DND-41 (cell line): ENCODE results near the gene PPP3CB.

Experiments
- EZH2 ChIP-seq: IDR thresholded peaks from 3 replicates; pipeline ENCODE4 v1.6.1; 2012; ENCODE audit warnings: borderline replicate concordance, low read depth, mild to moderate bottlenecking, moderate library complexity, low read length, inconsistent platforms; ENCODE audit not compliant: severe bottlenecking
- TF ChIP-seq, protein P1 (sequence below): IDR thresholded peaks from 2 replicates; pipeline ENCODE4 v1.5.1; 2012; ENCODE audit warnings: borderline replicate concordance, low read length, moderate library complexity, mild to moderate bottlenecking; ENCODE audit not compliant: poor library complexity, severe bottlenecking; ENCODE audit errors: extremely low read depth

GRCh38 chr10:73519336-73519735, 23.5 kb upstream of the PPP3CB start:
- TF ChIP-seq, protein P1, sequence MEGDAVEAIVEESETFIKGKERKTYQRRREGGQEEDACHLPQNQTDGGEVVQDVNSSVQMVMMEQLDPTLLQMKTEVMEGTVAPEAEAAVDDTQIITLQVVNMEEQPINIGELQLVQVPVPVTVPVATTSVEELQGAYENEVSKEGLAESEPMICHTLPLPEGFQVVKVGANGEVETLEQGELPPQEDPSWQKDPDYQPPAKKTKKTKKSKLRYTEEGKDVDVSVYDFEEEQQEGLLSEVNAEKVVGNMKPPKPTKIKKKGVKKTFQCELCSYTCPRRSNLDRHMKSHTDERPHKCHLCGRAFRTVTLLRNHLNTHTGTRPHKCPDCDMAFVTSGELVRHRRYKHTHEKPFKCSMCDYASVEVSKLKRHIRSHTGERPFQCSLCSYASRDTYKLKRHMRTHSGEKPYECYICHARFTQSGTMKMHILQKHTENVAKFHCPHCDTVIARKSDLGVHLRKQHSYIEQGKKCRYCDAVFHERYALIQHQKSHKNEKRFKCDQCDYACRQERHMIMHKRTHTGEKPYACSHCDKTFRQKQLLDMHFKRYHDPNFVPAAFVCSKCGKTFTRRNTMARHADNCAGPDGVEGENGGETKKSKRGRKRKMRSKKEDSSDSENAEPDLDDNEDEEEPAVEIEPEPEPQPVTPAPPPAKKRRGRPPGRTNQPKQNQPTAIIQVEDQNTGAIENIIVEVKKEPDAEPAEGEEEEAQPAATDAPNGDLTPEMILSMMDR, result no peak
- TF ChIP-seq EZH2, result no peak
